Astrocyte (in vitro differentiated cells and primary cell): ENCODE measurements around the gene CACNA1C. TPM values are rescaled to one million over a fixed set of nuclear protein-coding genes. Genes with fewer than 3 reads are reported as not detected.

Experiments used
- DNase-seq: peaks from one replicate; pipeline ENCODE4 v3.0.0-alpha.2; 2010; ENCODE audit warnings: low read depth
- FAIRE-seq: peaks from 2 replicates; lab custom pipeline; 2011; peaks lifted over from hg19 to GRCh38; lab: Jason Lieb, UNC
- H2AFZ ChIP-seq: 2 replicates; pipeline ENCODE4 v1.6.0; 2012; ENCODE audit warnings: low read depth, low read length, inconsistent platforms
- H3K27ac ChIP-seq: 2 replicates; pipeline ENCODE4 v1.5.1; 2011; ENCODE audit warnings: low read depth, low read length, inconsistent platforms
- H3K27me3 ChIP-seq: 2 replicates; pipeline ENCODE4 v1.6.0; 2011; ENCODE audit warnings: low read length, inconsistent platforms; ENCODE audit not compliant: insufficient read depth
- H3K36me3 ChIP-seq: 2 replicates; pipeline ENCODE4 v1.5.1; 2011; ENCODE audit warnings: low read length, inconsistent platforms; ENCODE audit not compliant: insufficient read depth
- H3K4me1 ChIP-seq: 2 replicates; pipeline ENCODE4 v1.5.1; 2011; ENCODE audit warnings: low read length, inconsistent platforms; ENCODE audit not compliant: insufficient read depth
- H3K4me2 ChIP-seq: 2 replicates; pipeline ENCODE4 v1.6.0; 2012; ENCODE audit warnings: low read length, inconsistent platforms
- H3K4me3 ChIP-seq: 2 replicates; pipeline ENCODE4 v1.5.1; 2011; ENCODE audit warnings: low read depth, mild to moderate bottlenecking, low read length, inconsistent platforms; ENCODE audit not compliant: insufficient read depth
- H3K79me2 ChIP-seq: 2 replicates; pipeline ENCODE4 v1.6.0; 2012; ENCODE audit warnings: mild to moderate bottlenecking, low read length, inconsistent platforms; ENCODE audit not compliant: insufficient read depth
- H3K9ac ChIP-seq: 2 replicates; pipeline ENCODE4 v1.6.0; 2012; ENCODE audit warnings: mild to moderate bottlenecking, low read length, inconsistent platforms
- H3K9me3 ChIP-seq: 2 replicates; pipeline ENCODE4 v1.5.1; 2012; ENCODE audit warnings: low read depth, mild to moderate bottlenecking, low read length, inconsistent platforms; ENCODE audit not compliant: insufficient read depth
- H4K20me1 ChIP-seq: 2 replicates; pipeline ENCODE4 v1.6.0; 2012; ENCODE audit warnings: low read length, inconsistent platforms; ENCODE audit not compliant: insufficient read depth
- H3K27ac Mint-ChIP-seq: one replicate; pipeline ENCODE4 v1.8.0; 2021; ENCODE audit warnings: mild to moderate bottlenecking, mixed read lengths; ENCODE audit not compliant: unreplicated experiment
- H3K27me3 Mint-ChIP-seq: one replicate; pipeline ENCODE4 v1.8.0; 2021; ENCODE audit warnings: low read depth, mixed read lengths; ENCODE audit not compliant: unreplicated experiment
- H3K36me3 Mint-ChIP-seq: one replicate; pipeline ENCODE4 v1.8.0; 2021; ENCODE audit warnings: low read depth, mixed read lengths; ENCODE audit not compliant: unreplicated experiment
- H3K4me1 Mint-ChIP-seq: one replicate; pipeline ENCODE4 v1.8.0; 2021; ENCODE audit warnings: low read depth, mixed read lengths; ENCODE audit not compliant: unreplicated experiment
- H3K4me3 Mint-ChIP-seq: one replicate; pipeline ENCODE4 v1.8.0; 2021; ENCODE audit warnings: mild to moderate bottlenecking, moderate library complexity, mixed read lengths; ENCODE audit not compliant: unreplicated experiment
- H3K9me3 Mint-ChIP-seq: one replicate; pipeline ENCODE4 v1.8.0; 2021; ENCODE audit warnings: mild to moderate bottlenecking, mixed read lengths; ENCODE audit not compliant: unreplicated experiment
- CTCF ChIP-seq: IDR thresholded peaks from 2 replicates; pipeline ENCODE4 v1.5.1; 2011; ENCODE audit warnings: low read depth, mild to moderate bottlenecking, inconsistent platforms, low read length, moderate library complexity; ENCODE audit not compliant: insufficient read depth
- EZH2 ChIP-seq: IDR thresholded peaks from 2 replicates; pipeline ENCODE4 v1.6.1; 2012; ENCODE audit warnings: mild to moderate bottlenecking, low read length, inconsistent platforms; ENCODE audit not compliant: insufficient read depth
- total RNA-seq: library from RNA; stranded (reverse); gene quantifications from 2 replicates; pipeline ENCODE4 v1.2.1, GENCODE V29; 2021

CACNA1C gene
- total RNA-seq, 1 donor from 2014 or later = 2.1 TPM

GRCh38 chr12:2190896-2191533 is 138.2 kb downstream of the CACNA1C start:
- H3K4me2 ChIP-seq = no peak overlapping the region
- H3K9ac ChIP-seq = no peak overlapping the region
- Mint-ChIP-seq H3K27me3 (peaks cover 30% of the 10 kb centered on the region), H3K36me3 (no peaks in the 10 kb centered on the region), H3K9me3 (peaks cover 6% of the 10 kb centered on the region), H3K27ac (no peak overlapping the region), H3K4me3 (no peak overlapping the region), H3K4me1 (peaks cover 2% of the 10 kb centered on the region)
- H3K79me2 ChIP-seq = no peaks in the 10 kb centered on the region
- H3K4me3 ChIP-seq = no peak overlapping the region
- no peak for FAIRE-seq
- no peak overlapping the region for H2AFZ ChIP-seq
- no peak for DNase-seq
- no peaks in the 10 kb centered on the region for H3K27me3 ChIP-seq
- no peak overlapping the region for H3K27ac ChIP-seq
- no peaks in the 10 kb centered on the region for H3K36me3 ChIP-seq
- H3K4me1 ChIP-seq = no peaks in the 10 kb centered on the region
- TF ChIP-seq EZH2 (no peak), CTCF (no peak)
- H3K9me3 ChIP-seq = no peaks in the 10 kb centered on the region
- no peaks in the 10 kb centered on the region for H4K20me1 ChIP-seq

- Histone ChIP-seq H3K79me2 (no peaks in the 10 kb centered on the region), H3K9ac (no peak overlapping the region), H3K36me3 (no peaks in the 10 kb centered on the region), H3K27me3 (no peaks in the 10 kb centered on the region), H2AFZ (no peak overlapping the region), H3K4me1 (no peaks in the 10 kb centered on the region), H3K9me3 (no peaks in the 10 kb centered on the region), H3K27ac (no peak overlapping the region), H3K4me3 (no peak overlapping the region), H3K4me2 (no peak overlapping the region), H4K20me1 (no peaks in the 10 kb centered on the region)
- Mint-ChIP-seq H3K4me1 (peaks cover 2% of the 10 kb centered on the region), H3K9me3 (peaks cover 6% of the 10 kb centered on the region), H3K4me3 (no peak overlapping the region), H3K36me3 (no peaks in the 10 kb centered on the region), H3K27me3 (peaks cover 31% of the 10 kb centered on the region), H3K27ac (no peak overlapping the region)
- FAIRE-seq (no peak), DNase-seq (no peak)
- TF ChIP-seq EZH2 (no peak), CTCF (no peak)
These were observed 138.9 kb downstream of the CACNA1C start for GRCh38 chr12:2191534-2192153.

GRCh38 chr12:2192231-2192630 is 139.4 kb downstream of the CACNA1C start:
- no peaks in the 10 kb centered on the region for H3K36me3 ChIP-seq
- H4K20me1 ChIP-seq = no peaks in the 10 kb centered on the region
- H3K79me2 ChIP-seq = no peaks in the 10 kb centered on the region
- DNase-seq (no peak), FAIRE-seq (no peak)
- Mint-ChIP-seq H3K4me3 (no peak overlapping the region), H3K36me3 (no peaks in the 10 kb centered on the region), H3K27me3 (peaks cover 27% of the 10 kb centered on the region), H3K4me1 (peaks cover 2% of the 10 kb centered on the region), H3K9me3 (peaks cover 6% of the 10 kb centered on the region), H3K27ac (no peak overlapping the region)
- no peak overlapping the region for H3K27ac ChIP-seq
- H3K4me2 ChIP-seq = no peak overlapping the region
- no peak overlapping the region for H3K4me3 ChIP-seq
- no peaks in the 10 kb centered on the region for H3K9me3 ChIP-seq
- H3K27me3 ChIP-seq = no peaks in the 10 kb centered on the region
- H2AFZ ChIP-seq = no peak overlapping the region
- TF ChIP-seq CTCF (no peak), EZH2 (no peak)
- no peak overlapping the region for H3K9ac ChIP-seq
- H3K4me1 ChIP-seq = no peaks in the 10 kb centered on the region
